K562 (cell line): Measurements from ENCODE around the gene ZNF260. TPM values are rescaled to one million over a fixed set of nuclear protein-coding genes. Genes with fewer than 3 reads are reported as not detected.

Experiments
- DPF2 ChIP-seq: fragments of 450-650 bp; IDR thresholded peaks from 2 replicates; pipeline ENCODE4 v1.6.1; 2016
- E2F4 ChIP-seq: sonication (generic); formaldehyde crosslinking; IDR thresholded peaks from 2 replicates; pipeline ENCODE4 v1.8.0; 2022; ENCODE audit warnings: mild to moderate bottlenecking, low read depth, missing genetic modification reagents
- EP300 ChIP-seq: IDR thresholded peaks from 2 replicates; pipeline ENCODE4 v1.6.1; 2012; ENCODE audit warnings: low read length, improper control_type of control experiment
- ETS2 ChIP-seq: IDR thresholded peaks from 2 replicates; pipeline ENCODE4 v1.6.1; 2016; ENCODE audit warnings: borderline replicate concordance, missing genetic modification characterization, mild to moderate bottlenecking, moderate library complexity, missing compliant biosample characterization; ENCODE audit not compliant: poor library complexity, severe bottlenecking
- MTA2 ChIP-seq: fragments of 450-650 bp; IDR thresholded peaks from 2 replicates; pipeline ENCODE4 v1.6.1; 2016; ENCODE audit warnings: low read depth
- NFATC3 ChIP-seq: fragments of 450-650 bp; IDR thresholded peaks from 2 replicates; pipeline ENCODE4 v1.6.1; 2017; ENCODE audit warnings: mild to moderate bottlenecking
- PHTF2 ChIP-seq: fragments of 250-450 bp; sonication (Bioruptor Pico); IDR thresholded peaks from 2 replicates; pipeline ENCODE4 v1.5.0; 2021; ENCODE audit warnings: mild to moderate bottlenecking
- RB1 ChIP-seq: fragments of 450-650 bp; IDR thresholded peaks from 2 replicates; pipeline ENCODE4 v1.6.1; 2017; ENCODE audit warnings: low read depth, mild to moderate bottlenecking
- RUNX1 ChIP-seq: sonication (generic); IDR thresholded peaks from 2 replicates; pipeline ENCODE4 v1.6.1; 2016; ENCODE audit warnings: antibody characterized with exemption, low read depth
- SMARCE1 ChIP-seq: fragments of 450-650 bp; IDR thresholded peaks from 2 replicates; pipeline ENCODE4 v1.7.1; 2016; ENCODE audit warnings: mild to moderate bottlenecking
- SP2 ChIP-seq: IDR thresholded peaks from 2 replicates; pipeline ENCODE4 v1.6.1; 2011; ENCODE audit warnings: mild to moderate bottlenecking, low read depth, low read length, moderate library complexity; ENCODE audit not compliant: poor library complexity, severe bottlenecking; ENCODE audit errors: extremely low read depth
- SREBF1 ChIP-seq: fragments of 150-350 bp; IDR thresholded peaks from 2 replicates; pipeline ENCODE4 v1.6.1; 2014; ENCODE audit warnings: antibody characterized with exemption, low read depth, low read length, borderline replicate concordance
- SRF ChIP-seq, 2 experiments: fragments of 250-450, 450-650 bp in 1 of 2; sonication (Bioruptor Pico) in 1 of 2; sonication (generic) in 1 of 2; formaldehyde crosslinking; IDR thresholded peaks; 2 replicates each; pipeline versions ENCODE4 v1.5.0 to v1.5.1; 2020 to 2022; ENCODE audit warnings: mild to moderate bottlenecking in 1 of 2, missing genetic modification reagents in 1 of 2
- TAF1 ChIP-seq: IDR thresholded peaks from 2 replicates; pipeline ENCODE4 v1.6.1; 2011; ENCODE audit warnings: mild to moderate bottlenecking, low read length, moderate library complexity; ENCODE audit not compliant: insufficient read depth, control insufficient read depth, severe bottlenecking; ENCODE audit errors: extremely low read depth
- TBL1XR1 ChIP-seq, 2 experiments: IDR thresholded peaks; 2 replicates each; pipeline ENCODE4 v1.6.1; 2012; ENCODE audit warnings: improper control_type of control experiment in 2 of 2, low read length in 2 of 2, mild to moderate bottlenecking in 1 of 2
- TRIM28 ChIP-seq: fragments of 450-650 bp; IDR thresholded peaks from 2 replicates; pipeline ENCODE4 v1.6.1; 2017
- XRCC5 ChIP-seq: fragments of 200-400 bp; formaldehyde crosslinking; IDR thresholded peaks from 2 replicates; pipeline ENCODE4 v1.6.1; 2017; ENCODE audit warnings: low read depth, mild to moderate bottlenecking, low read length
- ZNF431 ChIP-seq: sonication (generic); formaldehyde crosslinking; IDR thresholded peaks from 2 replicates; pipeline ENCODE4 v1.8.0; 2022; ENCODE audit warnings: mild to moderate bottlenecking, missing genetic modification reagents
- ZNF449 ChIP-seq: fragments of 250-450 bp; sonication (Bioruptor Pico); IDR thresholded peaks from 2 replicates; pipeline ENCODE4 v1.8.0; 2022; ENCODE audit warnings: moderate library complexity, mild to moderate bottlenecking, inconsistent platforms
- polyA plus RNA-seq, 8 experiments: library from polyadenylated mRNA; depleted of rRNA in 4 of 8; stranded (reverse) in 5 of 8; unstranded in 3 of 8; fragments of >200 nt; fragmentation: Nextera tagmentation in 2 of 8; fragmentation: Illumina TruSeq in 1 of 8; extraction: Ambion mirVana in 2 of 8; extraction: Trizol in 1 of 8; gene quantifications; 2 replicates each; pipeline versions ENCODE4 v1.2.1 to v1.2.3, GENCODE V29; 2011 to 2014; ENCODE audit warnings: inconsistent platforms in 1 of 8, missing spikeins in 1 of 8
- total RNA-seq, 7 experiments: library from RNA; depleted of rRNA in 6 of 7; stranded (reverse); fragments of >200 nt in 6 of 7; fragmentation: Illumina TruSeq in 2 of 7; extraction: Trizol in 2 of 7; gene quantifications; 2 replicates each; pipeline versions ENCODE4 v1.2.1 to v1.2.3, GENCODE V29; 2011 to 2021; ENCODE audit warnings: low replicate concordance in 1 of 7
- TF ChIP-seq, protein P1 (sequence below): fragments of 250-450 bp; sonication (Bioruptor Pico); IDR thresholded peaks from 2 replicates; pipeline ENCODE4 v1.5.1; 2021; ENCODE audit warnings: mild to moderate bottlenecking
- TF ChIP-seq, protein P2 (sequence below): fragments of 450-650 bp; IDR thresholded peaks from 2 replicates; pipeline ENCODE4 v1.6.1; 2018; ENCODE audit warnings: mild to moderate bottlenecking, low read depth; ENCODE audit not compliant: partially characterized antibody
- TF ChIP-seq, protein P3 (sequence below): conservative IDR thresholded peaks from 2 replicates; pipeline ENCODE4 v1.6.1; 2011; ENCODE audit warnings: low read depth, mild to moderate bottlenecking, low read length; ENCODE audit not compliant: control insufficient read depth

ZNF260 gene
- total and polyA plus RNA-seq, 9 of the 15 experiments (the other 6 are each of a cell fraction or from before 2014, with no cell fraction given): 2.6 to 16.6 (median 5.8) TPM

DNA sequence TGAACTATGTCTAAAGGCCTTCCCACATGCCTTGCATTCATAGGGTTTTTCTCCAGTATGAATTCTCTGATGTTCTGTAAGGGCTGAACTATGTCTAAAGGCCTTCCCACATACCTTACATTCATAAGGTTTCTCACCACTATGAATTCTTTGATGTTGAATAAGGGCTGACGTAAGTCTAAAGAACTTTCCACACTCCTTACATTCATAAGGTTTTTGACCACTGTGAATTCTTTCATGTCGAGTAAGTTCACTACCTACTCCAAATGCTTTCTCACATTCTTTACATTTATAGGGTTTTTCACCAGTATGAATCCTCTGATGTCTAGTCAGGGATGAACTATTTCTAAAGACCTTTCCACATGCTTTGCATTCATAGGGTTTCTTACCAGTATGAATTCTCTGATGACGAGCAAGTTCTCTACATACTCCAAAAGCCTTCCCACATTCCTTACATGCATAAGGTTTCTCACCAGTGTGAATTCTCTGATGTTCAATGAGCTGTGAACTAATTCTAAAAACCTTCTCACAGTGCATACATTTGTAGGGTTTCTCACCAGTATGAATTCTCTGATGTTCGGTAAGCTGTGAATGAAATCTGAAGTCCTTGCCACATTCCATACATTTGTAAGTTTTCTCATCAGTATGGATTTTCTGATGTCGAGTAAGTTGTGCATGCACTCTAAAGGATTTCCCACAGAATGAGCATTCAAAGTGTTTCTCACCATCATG, 19.1 kb upstream of the ZNF260 start (continued):
- TF ChIP-seq ZNF449 (CRISPR knock-in tag): no peak
- TF ChIP-seq NFATC3: no peak
- no peak for TF ChIP-seq RUNX1
- TF ChIP-seq ZNF431 (CRISPR knock-in tag): no peak
- no peak for TF ChIP-seq RB1
- no peak for TF ChIP-seq TAF1
- TF ChIP-seq SREBF1: no peak
- no peak for TF ChIP-seq TBL1XR1 (IDR thresholded peaks at IDR 0.05; ENCODE audit: low read length in 2 of 2)
- no peak for TF ChIP-seq EP300
- no peak for TF ChIP-seq SRF (CRISPR knock-in tag; IDR thresholded peaks at IDR 0.05)
- no peak for TF ChIP-seq DPF2
- TF ChIP-seq SP2: no peak
- TF ChIP-seq SMARCE1: no peak
- TF ChIP-seq E2F4 (CRISPR knock-in tag): no peak
- TF ChIP-seq, protein P1, sequence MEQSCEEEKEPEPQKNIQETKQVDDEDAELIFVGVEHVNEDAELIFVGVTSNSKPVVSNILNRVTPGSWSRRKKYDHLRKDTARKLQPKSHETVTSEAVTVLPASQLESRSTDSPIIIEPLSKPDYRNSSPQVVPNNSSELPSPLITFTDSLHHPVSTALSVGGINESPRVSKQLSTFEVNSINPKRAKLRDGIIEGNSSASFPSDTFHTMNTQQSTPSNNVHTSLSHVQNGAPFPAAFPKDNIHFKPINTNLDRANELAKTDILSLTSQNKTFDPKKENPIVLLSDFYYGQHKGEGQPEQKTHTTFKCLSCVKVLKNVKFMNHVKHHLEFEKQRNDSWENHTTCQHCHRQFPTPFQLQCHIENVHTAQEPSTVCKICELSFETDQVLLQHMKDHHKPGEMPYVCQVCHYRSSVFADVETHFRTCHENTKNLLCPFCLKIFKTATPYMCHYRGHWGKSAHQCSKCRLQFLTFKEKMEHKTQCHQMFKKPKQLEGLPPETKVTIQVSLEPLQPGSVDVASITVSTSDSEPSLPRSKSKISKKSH (CRISPR knock-in tag): no peak
- TF ChIP-seq, protein P2, sequence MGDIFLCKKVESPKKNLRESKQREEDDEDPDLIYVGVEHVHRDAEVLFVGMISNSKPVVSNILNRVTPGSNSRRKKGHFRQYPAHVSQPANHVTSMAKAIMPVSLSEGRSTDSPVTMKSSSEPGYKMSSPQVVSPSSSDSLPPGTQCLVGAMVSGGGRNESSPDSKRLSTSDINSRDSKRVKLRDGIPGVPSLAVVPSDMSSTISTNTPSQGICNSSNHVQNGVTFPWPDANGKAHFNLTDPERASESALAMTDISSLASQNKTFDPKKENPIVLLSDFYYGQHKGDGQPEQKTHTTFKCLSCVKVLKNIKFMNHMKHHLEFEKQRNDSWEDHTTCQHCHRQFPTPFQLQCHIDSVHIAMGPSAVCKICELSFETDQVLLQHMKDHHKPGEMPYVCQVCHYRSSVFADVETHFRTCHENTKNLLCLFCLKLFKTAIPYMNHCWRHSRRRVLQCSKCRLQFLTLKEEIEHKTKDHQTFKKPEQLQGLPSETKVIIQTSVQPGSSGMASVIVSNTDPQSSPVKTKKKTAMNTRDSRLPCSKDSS: no peak
- TF ChIP-seq ETS2 (tag): no peak
- no peak for TF ChIP-seq MTA2
- TF ChIP-seq, protein P3, sequence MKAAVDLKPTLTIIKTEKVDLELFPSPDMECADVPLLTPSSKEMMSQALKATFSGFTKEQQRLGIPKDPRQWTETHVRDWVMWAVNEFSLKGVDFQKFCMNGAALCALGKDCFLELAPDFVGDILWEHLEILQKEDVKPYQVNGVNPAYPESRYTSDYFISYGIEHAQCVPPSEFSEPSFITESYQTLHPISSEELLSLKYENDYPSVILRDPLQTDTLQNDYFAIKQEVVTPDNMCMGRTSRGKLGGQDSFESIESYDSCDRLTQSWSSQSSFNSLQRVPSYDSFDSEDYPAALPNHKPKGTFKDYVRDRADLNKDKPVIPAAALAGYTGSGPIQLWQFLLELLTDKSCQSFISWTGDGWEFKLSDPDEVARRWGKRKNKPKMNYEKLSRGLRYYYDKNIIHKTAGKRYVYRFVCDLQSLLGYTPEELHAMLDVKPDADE: 0 out of 2 replicates have a peak, but pooled peaks have one; percentile 44
- TF ChIP-seq XRCC5: no peak
- TF ChIP-seq PHTF2: no peak
- TF ChIP-seq TRIM28: peak; percentile 95
